GM21737 (cell line): ENCODE measurements around the gene IQCH.

Experiments
- ATAC-seq: cut with Tn5 transposase; IDR thresholded peaks from one replicate; pipeline ENCODE4 v1.9.1; 2021; ENCODE audit warnings: mild to moderate bottlenecking, moderate library complexity; ENCODE audit not compliant: unreplicated experiment

IQCH gene

GRCh38 chr15:67296684-67297083 lies 42.1 kb downstream of the IQCH start:
- no peak for ATAC-seq

- no peak for ATAC-seq
Observed at GRCh38 chr15:67300266-67301025, 45.9 kb downstream of the IQCH start.

GRCh38 chr15:67303490-67304363 lies 49.1 kb downstream of the IQCH start:
- ATAC-seq: no peak

GRCh38 chr15:67304778-67305177 lies 50.2 kb downstream of the IQCH start:
- no peak for ATAC-seq

GRCh38 chr15:67305506-67305905 lies 50.9 kb downstream of the IQCH start:
- ATAC-seq: no peak

GRCh38 chr15:67307156-67307555 lies 52.6 kb downstream of the IQCH start:
- ATAC-seq: no peak

GRCh38 chr15:67307889-67308597 lies 53.5 kb downstream of the IQCH start:
- ATAC-seq: no peak

GRCh38 chr15:67311731-67312130 lies 57.1 kb downstream of the IQCH start:
- ATAC-seq: no peak

GRCh38 chr15:67319961-67320360 lies 65.4 kb downstream of the IQCH start:
- no peak for ATAC-seq

- ATAC-seq: no peak
Observed at GRCh38 chr15:67321352-67321751, 66.8 kb downstream of the IQCH start.

GRCh38 chr15:67322481-67322880 lies 67.9 kb downstream of the IQCH start:
- ATAC-seq: no peak

- no peak for ATAC-seq
Observed at GRCh38 chr15:67327312-67327711, 72.7 kb downstream of the IQCH start.

GRCh38 chr15:67327737-67328136 lies 73.2 kb downstream of the IQCH start:
- ATAC-seq: no peak

- no peak for ATAC-seq
Observed at GRCh38 chr15:67329984-67330733, 75.6 kb downstream of the IQCH start.

- no peak for ATAC-seq
Observed at GRCh38 chr15:67331676-67332075, 77.1 kb downstream of the IQCH start.

- ATAC-seq: no peak
Observed at GRCh38 chr15:67335026-67335425, 80.4 kb downstream of the IQCH start.

- no peak for ATAC-seq
Observed at GRCh38 chr15:67335534-67336222, 81.1 kb downstream of the IQCH start.

GRCh38 chr15:67340630-67341029 lies 86.0 kb downstream of the IQCH start:
- ATAC-seq: no peak

GRCh38 chr15:67341539-67341938 lies 87.0 kb downstream of the IQCH start:
- no peak for ATAC-seq

- ATAC-seq: no peak
Observed at GRCh38 chr15:67343206-67343605, 88.6 kb downstream of the IQCH start.
